HG03571 (cell line): ENCODE data around the gene NMS.

Experiments
- ATAC-seq: cut with Tn5 transposase; IDR thresholded peaks from one replicate; pipeline ENCODE4 v1.9.1; 2021; ENCODE audit not compliant: unreplicated experiment

Gene NMS

DNA sequence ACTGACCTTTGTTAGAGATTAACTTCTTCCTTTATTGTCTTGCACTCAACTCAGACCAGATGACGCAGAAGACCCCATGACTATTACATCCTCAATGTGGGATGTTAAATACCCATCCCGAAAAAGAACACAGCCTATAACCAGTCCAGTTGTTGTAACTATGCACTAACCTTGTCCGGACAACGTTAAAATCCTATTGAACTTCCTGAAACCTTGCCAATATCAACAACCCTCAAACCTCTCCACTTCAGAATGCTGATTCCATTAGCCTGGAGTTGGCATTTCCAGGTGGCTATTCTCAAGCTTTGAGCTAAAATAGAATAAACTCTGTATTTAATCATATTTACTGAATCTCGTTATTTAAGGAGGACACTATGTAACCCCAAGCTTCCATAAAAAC is 13.6 kb downstream of the NMS start:
- no peak for ATAC-seq

DNA sequence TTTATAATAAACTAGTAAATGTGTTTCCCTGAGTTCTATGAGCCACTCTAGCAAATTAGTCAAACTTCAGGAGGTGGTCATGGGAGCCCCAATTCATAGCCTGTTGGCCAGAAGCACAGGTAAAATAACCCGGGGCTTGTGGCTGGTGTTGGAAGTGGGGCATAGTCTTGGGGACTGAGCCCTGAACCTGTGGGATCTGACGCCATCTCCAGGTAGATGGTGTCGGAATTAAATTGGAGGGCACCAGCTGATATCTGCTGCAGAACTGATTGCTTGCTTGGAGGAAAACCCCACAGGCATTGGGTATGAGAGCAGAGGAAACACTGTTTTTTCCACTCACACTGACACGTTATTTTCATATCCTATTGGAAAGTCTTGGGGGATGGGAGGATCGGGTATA is 14.1 kb downstream of the NMS start:
- ATAC-seq, result no peak

DNA sequence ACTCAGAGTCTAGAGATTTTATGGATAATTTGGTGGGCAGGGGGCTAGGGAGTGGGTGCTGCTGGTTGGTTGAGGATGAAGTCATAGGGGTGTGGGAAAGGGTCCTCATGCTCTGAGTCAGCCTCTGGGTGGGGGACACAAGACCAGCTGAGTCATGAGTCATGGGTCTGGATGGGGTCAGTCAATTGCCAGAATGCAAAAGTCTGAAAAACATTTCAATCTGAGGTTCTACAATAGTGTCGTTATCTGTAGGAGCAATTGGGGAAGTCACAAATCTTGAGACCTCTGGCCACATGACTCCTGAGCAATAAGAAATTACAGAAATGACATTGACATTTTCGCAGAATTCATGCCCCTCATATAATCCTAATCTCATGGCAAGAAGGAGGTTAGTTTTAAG is 15.1 kb downstream of the NMS start:
- no peak for ATAC-seq

DNA sequence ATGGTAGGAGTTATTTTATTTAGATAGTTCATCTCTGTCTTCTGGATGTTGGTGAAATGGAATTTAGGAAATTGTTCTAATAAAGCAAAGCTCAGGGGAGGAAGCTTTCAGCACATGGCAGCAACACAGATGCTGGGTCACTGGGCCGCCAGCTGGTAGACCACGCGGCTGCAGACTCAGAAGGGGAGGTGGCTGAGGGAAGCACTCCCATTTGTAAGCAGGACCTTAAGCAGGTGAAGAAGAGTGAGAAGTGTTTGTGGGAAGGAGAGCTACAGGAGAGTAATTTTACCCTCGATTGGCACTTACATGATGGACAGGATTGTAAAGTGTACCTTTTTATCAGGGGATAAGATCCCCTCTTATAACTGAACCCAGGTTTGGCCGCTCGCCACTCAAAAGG is 24.4 kb downstream of the NMS start:
- ATAC-seq, result no peak

DNA sequence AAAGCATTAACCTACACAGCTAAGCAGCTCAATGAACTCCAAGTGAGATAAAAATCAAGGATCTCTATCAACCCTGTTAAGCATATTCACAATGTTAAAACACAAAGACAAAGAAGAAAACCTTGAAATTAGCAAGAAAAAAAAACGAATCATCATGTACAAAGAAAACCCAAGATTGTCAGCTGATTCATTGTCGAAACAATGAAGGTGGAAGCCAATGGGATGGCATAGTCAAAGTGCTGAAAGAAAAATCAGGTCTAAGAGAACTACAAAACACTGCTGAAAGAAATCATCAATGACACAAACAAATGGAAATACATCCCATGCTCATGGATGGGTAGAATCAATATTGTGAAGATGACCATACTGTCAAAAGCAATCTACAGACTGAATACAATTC is 32.5 kb downstream of the NMS start:
- no peak for ATAC-seq

DNA sequence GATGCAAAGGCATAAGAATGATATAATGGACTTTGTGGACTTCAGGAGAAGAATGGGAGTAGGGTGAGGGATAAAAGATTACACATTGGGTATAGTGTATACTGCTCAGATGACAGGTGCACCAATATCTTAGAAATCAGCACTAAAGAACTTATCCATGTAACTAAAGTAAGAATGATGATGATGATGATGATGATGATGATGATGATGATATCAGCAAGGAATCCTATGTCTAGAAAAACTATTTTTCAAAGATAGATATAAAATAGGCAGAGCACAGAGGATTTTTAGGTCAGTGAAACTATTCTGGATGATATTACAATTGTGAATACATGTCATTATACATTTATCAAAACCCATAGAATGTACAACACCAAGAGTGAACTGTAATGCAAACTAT is 34.3 kb downstream of the NMS start:
- ATAC-seq, result no peak

DNA sequence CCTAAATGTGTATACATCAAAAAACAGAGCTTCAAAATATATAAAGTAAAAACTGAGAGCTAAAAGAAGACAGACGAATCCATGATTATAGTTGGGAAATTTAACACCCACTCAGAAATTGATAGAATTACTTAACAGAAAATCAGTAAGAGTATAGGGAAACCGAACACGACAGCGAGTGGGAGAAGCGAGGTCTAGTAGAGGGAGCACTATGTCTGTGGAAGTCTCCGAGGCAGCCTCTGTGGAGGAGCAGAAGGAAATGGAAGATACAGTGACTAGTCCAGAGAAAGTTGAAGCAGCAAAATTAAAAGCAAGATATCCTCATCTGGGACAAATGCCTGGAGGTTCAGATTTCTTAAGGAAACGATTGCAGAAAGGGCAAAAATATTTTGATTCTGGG is 38.8 kb downstream of the NMS start:
- no peak for ATAC-seq

DNA sequence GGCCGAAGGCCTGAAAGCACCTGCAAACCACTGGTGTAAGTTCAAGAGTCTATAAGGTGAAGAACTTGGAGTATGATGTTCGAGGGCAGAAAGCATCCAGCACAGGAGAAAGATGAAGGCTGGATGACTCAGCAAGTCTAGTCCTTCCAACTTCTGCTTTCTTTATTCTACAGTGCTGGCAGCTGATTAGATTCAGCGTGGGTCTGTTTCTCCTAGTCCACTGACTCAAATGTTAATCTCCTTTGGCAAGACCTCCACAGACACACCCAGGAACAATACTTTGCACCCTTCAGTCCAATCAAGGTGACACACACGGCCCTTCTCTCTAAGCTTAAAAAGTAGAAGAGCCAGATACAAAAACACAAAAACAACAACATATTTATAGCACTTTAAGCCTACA is 43.4 kb downstream of the NMS start:
- no peak for ATAC-seq

DNA sequence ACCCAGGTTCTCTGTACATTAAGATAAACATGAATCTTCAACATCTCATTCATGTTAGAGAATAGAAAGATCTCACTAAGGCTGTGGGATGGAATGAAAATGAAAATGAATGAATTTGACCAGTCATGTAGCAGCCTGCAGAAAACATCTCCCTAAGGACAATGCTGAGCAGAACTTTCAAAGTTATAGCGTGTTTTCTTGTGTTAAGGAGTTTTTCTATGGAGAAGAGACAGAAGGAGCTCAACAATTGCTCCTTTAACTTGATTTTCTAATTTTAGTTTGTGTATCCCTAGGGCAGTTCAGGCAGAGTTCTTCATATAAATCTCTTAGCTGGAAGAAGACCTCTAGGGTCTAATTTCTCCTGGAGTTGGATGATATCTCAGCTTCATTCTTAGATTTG is 47.3 kb downstream of the NMS start:
- ATAC-seq, result no peak

DNA sequence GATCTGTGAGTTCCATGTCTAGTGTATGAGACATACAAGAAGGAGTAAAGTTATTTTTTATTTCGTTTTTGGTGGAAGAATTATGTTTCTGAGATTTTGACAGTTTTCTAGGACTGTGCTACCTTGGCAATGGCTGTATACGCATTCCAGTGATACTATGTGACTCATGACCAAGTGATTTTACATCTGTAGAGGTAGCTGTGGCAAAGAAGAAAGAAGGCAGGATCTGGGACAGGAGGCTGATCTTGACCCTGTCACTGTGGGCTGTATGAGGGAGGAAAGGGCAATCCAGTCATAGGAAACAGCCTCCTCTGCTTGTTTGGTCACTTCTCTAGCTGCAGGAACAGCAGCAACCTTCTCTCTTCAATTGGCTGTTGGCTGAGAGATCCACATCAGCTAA is 48.5 kb downstream of the NMS start:
- no peak for ATAC-seq

DNA sequence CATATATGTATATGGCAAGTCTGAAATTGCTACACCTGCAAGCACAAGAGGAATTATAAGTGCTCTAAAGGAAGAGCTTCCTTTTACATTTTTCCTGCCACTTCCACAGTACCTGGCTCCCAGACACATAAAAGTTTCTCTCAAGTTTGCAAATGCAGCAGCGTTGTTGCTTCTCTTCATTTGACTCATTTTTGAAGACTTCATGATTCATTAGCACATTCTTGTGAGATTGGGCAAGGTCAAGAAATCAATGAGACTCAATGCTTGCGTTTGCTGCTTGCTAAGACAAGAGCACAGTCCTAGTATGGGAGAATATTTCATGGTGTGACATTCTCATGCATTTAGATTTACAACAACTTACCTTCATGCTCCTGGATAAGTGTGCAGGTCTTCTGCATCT is 49.9 kb downstream of the NMS start:
- no peak for ATAC-seq

DNA sequence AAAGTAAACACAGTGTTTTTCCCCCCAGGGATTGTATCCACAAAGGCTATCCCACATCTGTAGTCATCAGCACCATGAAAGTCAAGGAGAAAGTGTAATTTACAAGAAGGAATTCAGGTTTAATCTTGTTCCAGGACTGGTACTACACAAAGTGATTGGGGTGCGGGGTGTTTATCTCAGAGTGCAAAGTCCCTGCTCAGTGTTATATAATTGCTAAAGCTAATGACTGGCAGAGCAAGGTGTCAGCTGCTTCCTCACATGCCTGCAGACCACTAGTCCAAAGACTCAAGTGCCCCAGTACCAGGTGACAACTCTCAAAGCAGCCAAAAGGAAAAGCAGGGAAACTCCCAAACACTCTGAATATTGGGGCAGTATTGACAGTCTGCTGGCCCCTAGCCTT is 52.1 kb downstream of the NMS start:
- ATAC-seq, result no peak

DNA sequence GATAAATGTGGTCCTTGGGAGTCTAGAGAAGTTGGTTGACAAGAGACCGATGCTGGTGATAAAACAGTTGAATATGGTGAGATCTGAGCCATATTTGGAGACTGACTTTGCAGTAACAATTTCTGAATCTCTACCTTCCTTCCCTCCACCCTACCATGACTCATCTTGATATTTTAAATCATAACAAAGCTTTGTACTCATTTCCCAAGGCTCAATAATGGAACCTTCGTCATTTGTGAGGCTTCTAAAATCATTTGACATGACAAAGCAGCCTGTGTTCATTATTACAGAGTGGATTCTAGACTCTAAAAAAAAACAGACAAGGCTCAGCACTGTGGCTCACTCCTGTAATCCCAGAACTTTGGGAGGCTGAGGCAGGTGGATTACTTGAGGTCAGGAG is 54.0 kb downstream of the NMS start:
- ATAC-seq, result no peak

DNA sequence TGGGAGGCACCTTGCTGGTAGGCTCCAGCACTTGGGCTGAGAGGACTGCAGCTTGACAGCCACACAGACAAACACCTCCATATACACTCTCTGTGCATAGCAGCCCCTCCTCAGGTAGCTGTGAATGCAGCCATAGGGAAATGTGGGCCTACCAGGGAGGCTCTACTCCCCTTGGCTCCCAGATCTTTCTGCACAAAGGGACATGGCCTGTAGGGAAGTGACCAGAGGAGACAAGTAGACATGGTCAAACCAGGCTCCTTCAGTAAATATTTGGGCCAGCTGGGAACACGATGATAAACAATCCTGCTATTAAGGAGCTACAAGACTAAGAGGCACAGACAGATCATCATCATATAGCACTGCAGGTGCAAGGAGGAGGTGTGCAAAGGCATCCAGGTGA is 56.6 kb downstream of the NMS start:
- ATAC-seq, result no peak

DNA sequence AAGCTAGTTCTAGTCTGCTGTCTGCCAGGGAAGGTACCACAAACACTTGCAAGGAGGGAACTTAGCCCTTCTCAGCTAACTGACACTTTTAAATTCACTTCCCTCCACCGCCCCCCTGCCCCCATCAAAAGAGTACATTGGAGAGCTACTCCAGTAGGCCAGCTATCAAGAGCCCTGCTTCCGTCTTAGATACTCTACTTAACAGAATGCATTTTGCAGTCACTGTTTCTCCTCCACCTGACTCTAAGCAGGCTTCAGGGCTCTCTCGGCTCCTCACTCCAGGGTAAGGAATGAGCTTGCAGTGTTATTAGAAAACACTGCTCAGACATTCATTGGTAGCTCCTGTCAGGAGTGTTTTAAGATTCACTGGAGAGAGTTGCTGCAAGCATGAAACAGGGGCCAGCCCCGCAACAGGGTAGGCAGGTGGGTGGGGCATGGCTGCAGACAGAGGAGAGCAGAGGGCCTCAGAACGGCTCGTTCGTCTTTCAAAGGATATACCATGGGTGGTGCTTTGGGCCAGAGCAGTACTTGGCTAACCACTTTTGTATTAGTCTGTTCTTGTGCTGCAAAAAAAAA is 57.2 kb downstream of the NMS start:
- no peak for ATAC-seq

DNA sequence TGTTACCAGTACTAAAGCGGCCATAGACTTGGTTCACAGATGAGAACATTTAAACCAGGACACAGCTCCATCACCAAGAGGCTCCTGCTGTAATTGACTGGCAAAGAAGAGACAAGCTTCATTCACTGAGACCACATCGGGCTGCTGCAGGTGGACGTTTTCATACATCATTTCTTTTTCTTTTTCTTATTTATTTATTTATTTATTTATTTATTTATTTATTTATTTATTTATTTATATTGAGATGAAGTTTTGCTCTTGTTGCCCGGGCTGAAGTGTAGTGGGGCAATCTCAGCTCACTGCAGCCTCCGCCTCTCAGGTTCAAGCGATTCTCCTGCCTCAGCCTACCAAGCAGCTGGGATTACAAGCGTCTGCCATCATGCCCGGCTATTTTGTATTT is 58.9 kb downstream of the NMS start:
- no peak for ATAC-seq

DNA sequence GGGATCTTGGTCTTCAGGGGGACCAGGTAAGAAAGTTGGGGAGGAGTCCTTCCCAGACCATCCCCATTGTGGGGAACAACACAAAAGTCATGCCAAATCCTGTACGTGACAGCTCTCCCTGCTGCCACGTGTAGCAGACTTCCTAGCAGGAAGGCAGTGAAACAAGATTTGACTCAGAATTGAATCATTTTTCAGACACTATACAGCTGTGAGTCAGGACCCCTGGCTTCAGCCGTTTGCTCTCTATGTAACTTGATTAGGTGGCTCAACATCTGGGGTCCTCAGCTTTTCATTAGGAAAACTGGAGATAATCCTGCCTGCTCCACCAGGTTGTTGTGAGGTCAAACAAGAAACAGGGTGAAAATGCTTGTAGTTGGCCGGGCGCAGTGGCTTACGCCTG is 59.6 kb downstream of the NMS start:
- ATAC-seq, result no peak
